Fibroblast of gingiva (primary cell): ENCODE results near the gene GIMAP1.
"Not testable (repeated sequence)": the region's sequence is repeated elsewhere in the genome, so short reads cannot be mapped to it uniquely, and the experiment has no call there.

Experiments used
- DNase-seq: peaks from one replicate; pipeline ENCODE4 v3.0.0-alpha.2; 2011; ENCODE audit warnings: low read depth

GIMAP1 gene

DNA sequence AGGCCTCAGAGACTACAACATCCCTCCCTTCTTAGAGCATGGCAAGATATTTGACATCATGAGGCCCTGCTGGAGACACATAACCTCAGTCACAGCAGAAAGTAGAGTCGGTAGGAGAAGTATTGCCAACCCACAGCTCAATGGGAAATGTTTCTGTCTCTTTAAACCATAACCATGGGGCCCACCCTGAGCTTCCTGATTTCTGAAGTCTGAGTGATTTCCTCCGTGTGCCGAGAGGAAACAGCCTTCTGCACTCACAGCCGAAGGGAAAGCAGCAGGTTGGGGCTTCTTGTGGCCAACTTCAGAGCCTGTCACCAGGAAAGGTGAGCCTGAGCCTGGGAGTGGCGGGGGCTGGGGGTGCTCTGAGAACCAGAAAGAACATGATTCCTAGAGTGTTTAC lies at the start of gene GIMAP1:
TSS of gene GIMAP1 (plus strand) at position 246 of the 400 bp plus-strand sequence. CDS start 2,435 bp downstream, outside the sequence.
- no peak for DNase-seq

DNA sequence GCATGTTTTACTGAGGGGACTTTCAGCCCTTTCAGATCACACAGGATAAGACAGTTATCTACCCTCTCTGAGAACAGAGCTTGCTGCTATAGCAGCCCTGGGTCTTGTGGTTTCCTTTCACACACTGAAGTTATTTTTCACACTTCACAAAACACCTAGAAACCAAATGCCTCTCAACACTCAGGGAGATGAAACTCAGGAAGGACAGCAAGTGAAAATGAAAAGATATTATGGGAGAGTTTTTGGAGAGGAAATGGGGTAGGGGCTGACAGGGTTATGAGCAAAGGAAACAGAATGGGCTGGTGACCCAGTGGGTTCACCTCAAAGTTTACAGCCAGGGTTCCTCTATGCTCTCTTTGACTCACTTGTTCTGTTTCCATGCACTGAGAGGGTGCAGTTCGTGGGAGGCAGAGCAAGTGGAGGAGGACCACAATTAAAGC lies 47.9 kb upstream of the GIMAP1 start:
- DNase-seq = no peak

DNA sequence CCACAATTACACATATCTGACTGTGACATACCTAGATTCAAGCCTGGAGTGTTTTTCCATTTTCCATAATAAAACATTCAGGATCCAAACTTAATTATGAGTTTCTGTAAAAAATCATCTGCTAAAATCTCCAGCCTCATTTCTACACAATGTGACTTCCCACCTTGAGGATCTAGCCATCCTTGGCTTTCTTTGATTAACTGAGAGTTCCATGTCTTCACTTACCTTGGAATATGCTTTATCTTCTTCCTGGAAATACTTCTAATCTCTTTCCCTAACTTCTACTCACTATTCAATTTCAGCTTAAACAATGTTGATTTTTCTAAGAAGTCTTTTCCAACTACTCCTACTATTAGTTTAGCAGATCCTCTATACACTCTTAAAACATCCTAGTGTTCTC lies 47.4 kb upstream of the GIMAP1 start:
- no peak for DNase-seq

DNA sequence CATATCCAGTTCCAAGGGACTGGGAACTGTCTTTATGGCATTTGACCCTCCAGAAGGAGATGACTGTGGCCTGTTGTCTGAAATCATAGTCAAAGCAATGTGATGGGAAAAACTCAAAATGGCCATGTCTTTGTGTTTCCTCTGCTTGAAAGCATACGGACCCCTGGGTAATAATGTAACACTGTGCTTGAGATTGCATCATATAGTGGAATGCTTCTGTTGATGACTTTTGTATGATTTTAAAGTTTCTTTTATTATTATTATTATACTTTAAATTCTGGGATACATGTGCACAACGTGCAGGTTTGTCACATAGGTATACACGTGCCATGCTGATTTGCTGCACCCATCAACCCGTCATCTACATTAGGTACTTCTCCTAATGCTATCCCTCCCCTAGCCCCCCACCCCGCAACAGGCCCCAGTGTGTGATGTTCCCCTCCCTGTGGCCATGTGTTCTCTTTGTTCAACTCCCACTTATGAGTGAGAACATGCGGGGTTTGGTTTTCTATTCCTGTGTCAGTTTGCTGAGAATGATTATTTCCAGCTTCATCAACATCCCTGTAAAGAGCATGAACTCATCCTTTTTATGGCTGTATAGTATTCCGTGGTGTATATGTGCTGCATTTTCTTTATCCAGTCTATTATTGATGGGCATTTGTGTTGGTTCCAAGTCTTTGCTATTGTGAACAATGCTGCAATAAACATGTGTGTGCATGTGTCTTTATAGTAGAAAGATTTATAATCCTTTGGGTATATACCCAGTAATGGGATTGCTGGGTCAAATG lies 44.4 kb upstream of the GIMAP1 start:
- DNase-seq = not testable (repeated sequence)

DNA sequence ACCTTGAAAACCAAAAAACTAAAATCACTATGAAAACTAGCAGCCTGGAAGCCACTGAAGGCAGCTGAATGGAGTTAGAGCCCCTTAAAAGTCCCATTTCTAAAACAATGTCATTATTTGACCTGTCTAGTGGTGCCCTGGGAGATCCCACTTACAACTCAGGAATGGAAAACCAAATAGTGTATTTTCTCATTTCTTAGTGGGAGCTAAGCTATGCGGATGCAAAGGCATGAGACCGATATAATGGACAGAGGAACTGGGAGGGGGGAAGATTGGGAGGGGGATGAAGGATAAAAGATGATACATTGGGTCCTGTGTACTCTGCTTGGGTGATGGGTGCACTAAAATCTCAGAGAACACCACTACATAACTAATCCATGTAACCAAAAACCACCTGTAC lies 40.7 kb upstream of the GIMAP1 start:
- DNase-seq = no peak

DNA sequence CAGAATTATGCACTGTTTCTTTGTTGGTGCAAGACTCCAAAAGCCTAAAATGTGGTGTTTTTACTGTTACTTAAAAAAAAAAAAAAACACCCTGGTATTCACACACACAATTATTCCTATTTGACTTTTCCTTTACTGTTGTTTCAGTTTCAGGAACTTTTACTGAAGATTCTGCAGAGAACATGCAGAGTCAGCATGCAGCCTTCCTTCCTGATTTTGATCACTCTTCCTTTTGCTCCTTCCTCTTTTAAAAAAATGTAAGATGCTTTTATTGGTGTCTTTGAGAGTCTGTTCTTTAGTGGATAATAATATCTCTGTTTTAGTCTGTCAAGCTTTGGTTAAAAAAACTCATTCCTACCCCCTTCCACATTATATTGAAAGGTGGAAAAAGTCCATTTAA lies 40.1 kb upstream of the GIMAP1 start:
- not testable (repeated sequence) for DNase-seq

DNA sequence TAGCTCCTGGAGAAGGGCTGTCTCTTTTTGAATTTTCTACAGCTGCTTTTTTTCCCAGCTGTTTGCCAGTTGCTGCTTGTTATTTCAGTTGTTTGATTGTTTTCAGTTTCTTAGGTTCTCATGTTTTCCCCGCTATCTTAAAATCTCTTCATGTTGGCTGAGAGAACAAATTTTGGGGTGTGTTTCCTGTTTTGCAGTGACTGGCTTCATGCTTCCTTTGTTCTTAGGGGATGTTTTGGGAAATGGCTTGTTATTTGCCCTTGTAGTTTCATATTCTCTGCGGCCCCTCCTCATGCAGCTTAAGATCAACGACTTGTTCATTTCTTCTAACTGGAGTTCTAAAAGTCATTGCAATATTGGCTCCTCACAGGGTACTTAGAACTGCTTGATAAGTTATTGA lies 39.6 kb upstream of the GIMAP1 start:
- not testable (repeated sequence) for DNase-seq

DNA sequence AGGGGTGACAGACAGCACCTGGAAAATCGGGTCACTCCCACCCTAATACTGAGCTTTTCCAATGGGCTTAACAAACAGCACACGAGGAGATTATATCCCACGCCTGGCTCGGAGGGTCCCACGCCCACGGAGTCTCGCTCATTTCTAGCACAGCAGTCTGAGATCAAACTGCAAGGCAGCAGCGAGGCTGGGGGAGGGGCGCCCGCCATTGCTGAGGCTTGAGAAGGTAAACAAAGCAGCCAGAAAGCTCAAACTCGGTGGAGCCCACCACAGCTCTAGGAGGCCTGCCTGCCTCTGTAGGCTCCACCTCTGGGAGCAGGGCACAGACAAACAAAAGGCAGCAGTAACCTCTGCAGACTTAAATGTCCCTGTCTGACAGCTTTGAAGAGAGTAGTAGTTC lies 37.8 kb upstream of the GIMAP1 start:
- not testable (repeated sequence) for DNase-seq

DNA sequence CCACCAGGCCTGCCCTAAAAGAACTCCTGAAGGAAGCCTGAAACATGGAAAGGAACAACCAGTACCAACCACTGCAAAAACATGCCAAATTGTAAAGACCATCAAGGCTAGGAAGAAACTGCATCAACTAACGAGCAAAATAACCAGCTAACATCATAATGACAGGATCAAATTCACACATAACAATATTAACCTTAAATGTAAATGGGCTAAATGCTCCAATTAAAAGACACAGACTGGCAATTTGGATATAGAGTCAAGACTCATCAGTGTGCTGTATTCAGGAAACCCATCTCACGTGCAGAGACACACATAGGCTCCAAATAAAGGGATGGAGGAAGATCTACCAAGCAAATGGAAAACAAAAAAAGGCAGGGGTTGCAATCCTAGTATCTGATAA lies 36.0 kb upstream of the GIMAP1 start:
- DNase-seq = not testable (repeated sequence)

DNA sequence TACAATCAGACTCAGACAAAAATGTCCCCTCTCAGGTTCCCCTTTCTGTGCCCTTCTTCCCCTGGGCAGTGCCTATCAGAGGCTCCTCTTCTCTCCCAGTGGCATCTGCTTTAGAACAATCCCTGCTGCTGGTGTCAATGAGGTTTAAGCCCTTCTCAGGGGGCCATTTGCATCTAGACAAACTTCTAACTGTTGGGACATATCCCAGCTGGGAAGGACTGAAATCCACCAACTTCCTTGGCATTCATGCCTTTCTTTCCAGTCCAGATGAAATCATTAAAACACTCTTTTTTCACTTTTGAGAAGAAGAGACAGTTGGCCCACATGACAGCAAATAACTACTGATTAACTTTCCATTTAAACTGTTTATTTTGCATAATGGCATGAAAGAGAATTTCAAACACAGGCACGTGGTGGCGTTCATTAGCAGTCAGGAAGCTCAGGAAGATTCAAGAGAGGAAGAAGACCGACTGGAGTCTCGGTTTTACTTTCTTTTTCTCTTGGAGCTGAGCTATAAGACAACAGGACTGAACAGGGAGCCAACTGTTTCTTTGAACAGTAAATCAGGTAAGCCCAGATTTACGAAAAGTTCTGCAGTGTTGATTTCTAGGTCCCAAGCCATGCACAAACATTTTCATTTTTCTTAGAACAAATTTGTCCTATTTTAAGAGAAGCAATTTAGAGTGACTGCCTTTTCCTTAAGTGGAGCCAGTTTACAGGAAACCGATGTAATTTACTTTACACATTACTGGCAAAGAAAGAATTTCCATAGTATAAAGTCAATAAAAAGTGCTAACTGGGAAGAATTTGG lies 31.0 kb upstream of the GIMAP1 start, which contains the start of gene GIMAP2:
TSS of gene GIMAP2 (plus strand) at position 488 of the 811 bp plus-strand sequence. CDS start 1,354 bp downstream, outside the sequence.
- peak; percentile 29 for DNase-seq

DNA sequence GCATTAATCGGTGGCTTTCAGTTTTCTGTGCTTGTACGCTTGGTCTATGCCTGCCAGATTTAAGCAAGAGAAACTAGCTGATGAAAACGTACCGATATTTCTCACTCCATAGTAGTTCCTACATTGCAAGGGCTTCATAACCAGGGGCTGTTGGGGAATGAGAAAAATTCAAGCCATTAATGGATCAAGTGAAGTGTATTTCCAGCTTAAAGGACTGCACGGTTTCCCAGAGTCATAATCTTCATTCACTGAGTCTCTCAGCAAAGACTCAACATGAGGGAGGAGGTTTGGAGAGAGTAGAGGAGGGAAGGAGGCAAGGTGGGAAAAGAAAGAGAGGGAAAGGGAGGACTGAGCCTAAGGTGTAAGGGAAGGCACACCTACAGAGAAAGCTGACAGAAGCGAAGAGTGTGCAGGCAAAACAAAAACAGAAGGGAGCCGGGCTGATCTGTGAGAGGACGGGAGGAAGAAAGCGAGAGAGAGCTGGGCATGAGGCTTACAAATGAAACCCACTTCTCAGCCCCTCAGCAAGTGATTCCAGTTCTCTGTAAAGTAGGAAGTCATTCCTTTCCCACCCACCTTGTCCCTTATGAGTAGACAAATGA lies 30.3 kb upstream of the GIMAP1 start:
- DNase-seq = no peak

DNA sequence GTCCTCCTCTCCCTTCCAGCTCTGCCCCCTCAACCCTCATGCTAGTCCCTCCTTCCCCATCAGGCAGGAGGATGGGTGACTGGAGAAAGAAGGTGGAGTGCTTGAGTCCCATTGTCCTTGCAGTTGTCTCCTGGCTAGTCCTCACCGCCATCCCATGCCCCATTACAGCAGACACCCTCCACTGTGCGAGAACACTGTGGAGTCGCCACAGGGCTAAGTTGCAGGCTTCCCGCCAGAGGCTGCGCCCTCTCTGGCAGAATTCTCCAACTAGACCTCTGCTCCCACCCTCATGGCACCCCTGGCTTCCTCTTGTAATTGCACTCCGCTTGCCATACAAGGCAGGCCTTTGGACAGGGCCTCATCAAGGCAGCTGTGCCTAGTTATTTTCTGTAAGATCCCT lies 27.8 kb upstream of the GIMAP1 start:
- no peak for DNase-seq

DNA sequence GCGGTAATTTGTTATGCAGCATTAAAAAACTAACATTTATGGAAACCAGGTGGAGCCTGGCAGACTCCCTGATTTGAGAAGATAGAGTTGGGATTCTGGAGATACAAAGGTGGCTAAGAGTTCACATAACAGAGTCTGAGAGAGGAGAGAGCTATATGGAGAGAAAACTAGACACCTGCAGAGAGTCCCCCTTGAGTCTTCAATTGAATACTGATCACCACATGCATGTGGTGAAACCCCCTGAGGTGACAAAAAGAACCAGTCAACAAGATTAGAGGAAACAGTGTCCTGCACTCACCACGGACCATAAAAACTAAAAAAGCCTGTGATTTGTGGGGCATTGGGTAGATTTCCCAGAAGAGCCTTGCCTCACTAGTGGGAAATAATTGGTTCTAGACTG lies 20.8 kb upstream of the GIMAP1 start:
- no peak for DNase-seq

DNA sequence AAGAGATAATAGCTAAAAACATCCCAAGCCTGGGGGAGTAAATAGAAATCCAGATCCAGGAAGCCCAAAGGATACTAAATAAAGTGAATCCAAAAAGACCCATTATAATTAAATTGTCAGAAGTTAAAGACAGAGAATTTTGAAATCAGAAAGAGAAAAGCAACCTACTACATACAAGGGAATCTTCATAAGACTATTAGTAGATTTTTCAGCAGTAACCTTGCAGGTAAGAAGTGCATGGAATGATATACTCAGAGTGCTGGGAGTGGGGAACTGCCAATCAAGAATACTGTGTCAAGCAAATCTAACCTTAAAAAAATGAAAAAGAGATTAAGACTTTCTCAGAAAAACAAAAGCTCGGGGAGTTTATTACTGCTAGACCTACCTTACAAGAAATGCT lies 13.2 kb upstream of the GIMAP1 start:
- DNase-seq = no peak

DNA sequence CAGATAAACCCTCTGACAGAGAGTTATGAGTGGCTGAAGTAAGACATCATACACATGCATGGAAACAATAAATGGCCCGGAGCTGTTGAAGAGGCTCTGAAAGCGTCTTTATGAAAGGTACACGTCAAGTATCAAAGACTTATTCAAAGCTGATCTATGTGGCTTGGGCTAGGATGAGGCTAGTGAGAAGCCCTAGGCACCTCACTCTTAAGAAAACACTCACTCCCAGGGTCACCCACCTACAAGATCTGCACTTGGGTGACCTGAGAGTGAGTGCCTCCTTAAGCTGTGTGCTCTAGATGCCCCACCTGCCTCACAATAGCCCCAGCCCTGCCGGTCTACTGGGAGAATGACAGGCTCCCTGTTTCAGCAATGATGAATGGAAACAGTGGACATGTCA lies 1.1 kb upstream of the GIMAP1 start:
- no peak for DNase-seq

DNA sequence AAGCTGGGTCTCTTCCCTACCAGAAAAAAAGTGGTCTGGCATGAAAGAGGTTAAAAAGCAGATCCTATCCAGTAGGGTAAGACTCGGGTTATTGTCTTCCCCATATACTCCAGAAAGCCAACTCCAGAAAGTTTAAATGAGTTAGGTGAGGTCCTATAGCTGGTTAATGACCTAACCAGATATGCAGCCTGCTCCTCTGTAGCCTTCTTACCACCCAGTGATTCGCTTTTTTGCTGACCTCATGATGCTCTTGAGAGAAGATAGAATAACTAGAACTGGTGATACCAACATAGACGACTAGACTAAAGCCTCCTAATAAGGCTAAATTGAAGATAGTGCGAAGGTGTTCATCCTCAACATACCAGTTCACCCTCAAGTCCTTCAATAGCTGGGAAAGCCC lies 675 bp upstream of the GIMAP1 start:
- DNase-seq = no peak

DNA sequence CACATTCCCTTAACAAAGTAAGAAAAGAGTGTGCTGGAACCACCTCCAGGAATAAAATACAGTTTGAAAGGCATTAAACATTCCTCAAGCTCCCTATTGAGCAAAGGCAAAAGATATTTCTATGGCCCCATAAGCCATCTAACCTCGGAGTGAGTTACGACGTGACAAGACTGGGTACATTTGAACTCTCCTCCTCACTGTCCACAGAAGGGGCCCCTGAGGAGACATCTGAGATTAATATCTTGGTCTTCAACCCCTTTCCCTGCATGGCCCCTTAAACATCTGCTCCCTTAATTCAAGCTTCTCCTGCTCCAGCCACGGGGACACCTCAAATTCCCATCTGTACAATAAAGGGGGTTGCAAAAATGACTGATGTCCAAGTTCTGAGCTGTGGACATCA lies 526 bp downstream of the GIMAP1 start:
- DNase-seq = no peak

DNA sequence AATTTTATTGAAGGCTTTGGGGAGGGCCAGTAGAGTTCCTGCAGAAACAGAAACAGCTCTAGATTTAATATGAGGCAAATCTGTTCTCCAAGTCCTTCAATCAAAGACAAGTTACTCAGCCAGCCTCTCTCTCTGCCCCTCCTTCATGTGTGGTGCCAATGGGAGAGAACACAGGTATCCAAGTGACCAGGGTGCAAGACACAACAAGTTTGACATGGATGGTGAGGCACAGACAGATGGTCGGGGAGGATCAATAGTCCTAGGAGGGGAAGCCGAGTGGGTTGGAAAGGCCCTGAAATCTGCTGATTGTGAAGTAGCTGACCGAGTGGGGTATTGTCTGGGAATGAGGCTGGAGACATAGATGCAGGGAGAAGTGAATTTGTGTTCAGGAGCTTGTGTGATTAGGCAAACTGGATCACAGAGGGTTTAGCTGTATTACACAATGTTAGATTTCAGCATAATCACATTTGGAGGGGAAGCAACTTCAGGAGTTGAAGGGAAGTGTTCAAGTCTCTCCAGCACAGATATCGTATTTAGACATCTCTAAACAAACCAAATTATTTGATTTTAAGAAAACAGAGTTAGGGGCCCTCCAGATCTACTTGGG lies 1.5 kb downstream of the GIMAP1 start:
- no peak for DNase-seq

DNA sequence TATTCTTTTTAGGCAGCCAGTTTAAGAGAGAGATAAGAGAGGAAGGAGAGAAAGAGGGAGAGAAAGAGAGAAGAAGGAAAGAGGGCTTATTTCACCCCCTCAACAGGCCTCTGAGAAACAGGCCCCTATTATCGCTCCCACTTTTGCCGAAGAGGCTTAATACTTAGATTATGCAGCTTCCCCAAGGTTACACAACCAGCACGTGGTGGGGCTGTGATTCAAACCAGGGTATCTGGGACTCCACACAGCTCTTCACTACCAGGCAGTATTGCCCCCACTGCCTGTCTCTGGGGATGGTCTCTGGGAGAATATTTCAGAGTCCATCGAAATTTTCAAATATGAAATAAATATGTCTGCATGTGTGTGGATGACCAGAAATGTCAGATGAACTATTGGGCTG lies 3.0 kb downstream of the GIMAP1 start:
- no peak for DNase-seq

DNA sequence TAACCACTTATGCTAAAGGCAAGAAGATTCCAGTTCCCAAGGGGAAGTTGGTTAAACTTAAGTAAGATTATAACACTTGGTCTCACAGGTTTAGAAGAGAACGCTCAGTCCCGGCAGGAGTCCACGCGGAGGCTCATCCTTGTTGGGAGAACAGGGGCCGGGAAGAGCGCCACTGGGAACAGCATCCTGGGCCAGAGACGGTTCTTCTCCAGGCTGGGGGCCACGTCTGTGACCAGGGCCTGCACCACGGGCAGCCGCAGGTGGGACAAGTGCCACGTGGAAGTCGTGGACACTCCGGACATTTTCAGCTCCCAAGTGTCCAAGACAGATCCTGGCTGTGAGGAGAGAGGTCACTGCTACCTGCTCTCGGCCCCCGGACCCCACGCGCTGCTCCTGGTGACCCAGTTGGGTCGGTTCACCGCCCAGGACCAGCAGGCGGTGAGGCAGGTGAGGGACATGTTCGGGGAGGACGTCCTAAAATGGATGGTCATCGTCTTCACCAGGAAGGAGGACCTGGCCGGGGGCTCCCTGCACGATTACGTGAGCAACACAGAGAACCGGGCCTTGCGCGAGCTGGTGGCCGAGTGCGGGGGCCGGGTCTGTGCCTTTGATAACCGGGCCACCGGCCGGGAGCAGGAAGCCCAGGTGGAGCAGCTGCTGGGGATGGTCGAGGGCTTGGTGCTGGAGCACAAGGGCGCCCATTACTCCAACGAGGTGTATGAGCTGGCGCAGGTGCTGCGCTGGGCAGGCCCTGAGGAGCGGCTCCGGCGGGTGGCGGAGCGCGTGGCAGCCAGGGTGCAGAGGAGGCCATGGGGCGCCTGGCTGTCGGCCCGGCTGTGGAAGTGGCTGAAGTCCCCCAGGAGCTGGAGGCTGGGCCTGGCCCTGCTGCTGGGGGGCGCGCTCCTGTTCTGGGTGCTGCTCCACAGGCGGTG lies 3.8 kb downstream of the GIMAP1 start:
- no peak for DNase-seq

DNA sequence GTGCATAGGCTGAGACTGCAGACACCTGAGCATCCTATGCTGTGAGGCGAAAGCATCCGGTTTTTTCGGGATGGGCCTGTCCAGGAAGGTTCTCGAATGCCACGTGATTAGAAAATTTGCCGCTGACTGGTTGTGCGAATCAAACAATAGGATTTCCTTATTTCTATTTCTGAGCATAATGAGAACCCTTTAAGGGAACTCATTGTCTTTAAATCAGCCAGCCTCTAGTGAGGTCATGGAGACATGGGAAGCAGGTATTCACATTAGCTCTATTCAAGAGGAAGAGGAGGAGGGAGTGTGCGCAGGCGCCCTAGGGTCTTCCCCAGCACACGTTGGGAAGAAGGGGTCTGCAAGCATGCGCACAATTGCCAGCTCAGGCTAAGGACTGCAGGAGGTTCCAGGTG lies 5.6 kb downstream of the GIMAP1 start:
- no peak for DNase-seq
